HG02588 (cell line): ENCODE measurements around the gene UCP3.

Source experiments
- ATAC-seq: cut with Tn5 transposase; IDR thresholded peaks from one replicate; pipeline ENCODE4 v1.9.1; 2021; ENCODE audit warnings: mild to moderate bottlenecking, moderate library complexity; ENCODE audit not compliant: unreplicated experiment

The UCP3 gene

GRCh38 chr11:73978576-73979086 is 30.3 kb downstream of the UCP3 start:
- no peak for ATAC-seq

GRCh38 chr11:73977856-73978519 is 30.9 kb downstream of the UCP3 start:
- no peak for ATAC-seq

GRCh38 chr11:73976451-73977151 is 32.3 kb downstream of the UCP3 start:
- no peak for ATAC-seq

GRCh38 chr11:73975479-73975757 is 33.5 kb downstream of the UCP3 start:
- ATAC-seq: no peak

- ATAC-seq: no peak
Measured at GRCh38 chr11:73974604-73975478, 34.0 kb downstream of the UCP3 start.

GRCh38 chr11:73972620-73973449 is 36.0 kb downstream of the UCP3 start:
- ATAC-seq: no peak

GRCh38 chr11:73972187-73972586 is 36.7 kb downstream of the UCP3 start:
- no peak for ATAC-seq

GRCh38 chr11:73971175-73971719 is 37.6 kb downstream of the UCP3 start:
- ATAC-seq: no peak

GRCh38 chr11:73969991-73970800 is 38.7 kb downstream of the UCP3 start:
- ATAC-seq: no peak

GRCh38 chr11:73969091-73969490 is 39.8 kb downstream of the UCP3 start:
- no peak for ATAC-seq

GRCh38 chr11:73968356-73968966 is 40.4 kb downstream of the UCP3 start:
- ATAC-seq: no peak

GRCh38 chr11:73965764-73966121 is 43.1 kb downstream of the UCP3 start:
- ATAC-seq: no peak

- ATAC-seq: no peak
Measured at GRCh38 chr11:73965076-73965763, 43.7 kb downstream of the UCP3 start.

GRCh38 chr11:73963861-73964260 is 45.0 kb downstream of the UCP3 start:
- no peak for ATAC-seq

GRCh38 chr11:73962101-73962705 is 46.7 kb downstream of the UCP3 start:
- ATAC-seq: no peak

- ATAC-seq: no peak
Measured at GRCh38 chr11:73961321-73961720, 47.6 kb downstream of the UCP3 start.

- no peak for ATAC-seq
Measured at GRCh38 chr11:73958521-73959141, 50.3 kb downstream of the UCP3 start.
